Nephron progenitor cell (in vitro differentiated cells): ENCODE results near the gene SSH2.
"Not testable (repeated sequence)": the region's sequence is repeated elsewhere in the genome, so short reads cannot be mapped to it uniquely, and the experiment has no call there.

ENCODE experiments used
- DNase-seq: peaks from one replicate; pipeline ENCODE4 v3.0.0; 2021
- H3K27ac Mint-ChIP-seq: 2 replicates; pipeline ENCODE4 v1.8.0; 2021; ENCODE audit warnings: mild to moderate bottlenecking, moderate library complexity, mixed read lengths
- H3K27me3 Mint-ChIP-seq: 2 replicates; pipeline ENCODE4 v1.8.0; 2021; ENCODE audit warnings: mild to moderate bottlenecking, low read depth, mixed read lengths; ENCODE audit not compliant: poor library complexity
- H3K36me3 Mint-ChIP-seq: 2 replicates; pipeline ENCODE4 v1.8.0; 2021; ENCODE audit warnings: low read depth, mixed read lengths
- H3K4me1 Mint-ChIP-seq: 2 replicates; pipeline ENCODE4 v1.8.0; 2021; ENCODE audit warnings: mixed read lengths
- H3K4me3 Mint-ChIP-seq: 2 replicates; pipeline ENCODE4 v1.8.0; 2021; ENCODE audit warnings: mild to moderate bottlenecking, moderate library complexity, mixed read lengths
- H3K9me3 Mint-ChIP-seq: 2 replicates; pipeline ENCODE4 v1.8.0; 2021; ENCODE audit warnings: mild to moderate bottlenecking, moderate library complexity, mixed read lengths
- TF ChIP-seq, protein P1 (sequence below): fragments of 200-600 bp; sonication (generic); IDR thresholded peaks from 2 replicates; pipeline ENCODE4 v1.5.0; 2021; ENCODE audit warnings: antibody characterized with exemption

SSH2 gene

GRCh38 chr17:29659155-29659554, 270.9 kb downstream of the SSH2 start:
- Mint-ChIP-seq H3K4me1 (peaks cover 27% of the 10 kb centered on the region), H3K9me3 (no peaks in the 10 kb centered on the region), H3K27me3 (no peaks in the 10 kb centered on the region), H3K27ac (no peak overlapping the region), H3K4me3 (no peak overlapping the region), H3K36me3 (peaks cover 33% of the 10 kb centered on the region)
- TF ChIP-seq, protein P1, sequence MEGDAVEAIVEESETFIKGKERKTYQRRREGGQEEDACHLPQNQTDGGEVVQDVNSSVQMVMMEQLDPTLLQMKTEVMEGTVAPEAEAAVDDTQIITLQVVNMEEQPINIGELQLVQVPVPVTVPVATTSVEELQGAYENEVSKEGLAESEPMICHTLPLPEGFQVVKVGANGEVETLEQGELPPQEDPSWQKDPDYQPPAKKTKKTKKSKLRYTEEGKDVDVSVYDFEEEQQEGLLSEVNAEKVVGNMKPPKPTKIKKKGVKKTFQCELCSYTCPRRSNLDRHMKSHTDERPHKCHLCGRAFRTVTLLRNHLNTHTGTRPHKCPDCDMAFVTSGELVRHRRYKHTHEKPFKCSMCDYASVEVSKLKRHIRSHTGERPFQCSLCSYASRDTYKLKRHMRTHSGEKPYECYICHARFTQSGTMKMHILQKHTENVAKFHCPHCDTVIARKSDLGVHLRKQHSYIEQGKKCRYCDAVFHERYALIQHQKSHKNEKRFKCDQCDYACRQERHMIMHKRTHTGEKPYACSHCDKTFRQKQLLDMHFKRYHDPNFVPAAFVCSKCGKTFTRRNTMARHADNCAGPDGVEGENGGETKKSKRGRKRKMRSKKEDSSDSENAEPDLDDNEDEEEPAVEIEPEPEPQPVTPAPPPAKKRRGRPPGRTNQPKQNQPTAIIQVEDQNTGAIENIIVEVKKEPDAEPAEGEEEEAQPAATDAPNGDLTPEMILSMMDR, result no peak
- no peak for DNase-seq

DNA sequence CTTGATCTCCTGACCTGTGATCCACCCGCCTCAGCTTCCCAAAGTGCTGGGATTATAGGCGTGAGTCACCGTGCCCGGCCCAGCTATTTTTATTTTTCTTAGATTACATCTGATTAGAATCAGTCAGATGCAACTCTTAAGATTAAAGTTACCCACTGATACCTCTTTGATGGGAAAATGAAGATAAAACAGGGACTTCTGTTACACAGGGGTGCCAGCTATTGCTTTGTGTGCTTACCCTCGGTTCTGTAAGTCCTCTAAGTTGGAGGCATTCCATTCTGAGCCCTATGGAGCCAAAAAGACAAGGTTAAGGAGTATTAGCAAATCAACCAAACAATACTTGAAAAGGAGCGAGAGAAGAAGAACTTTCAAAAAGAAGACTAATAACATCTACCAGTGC, 274.7 kb downstream of the SSH2 start:
- TF ChIP-seq, protein P1, result no peak
- H3K4me1 Mint-ChIP-seq, result no peaks in the 10 kb centered on the region
- no peak for DNase-seq
- no peak overlapping the region for H3K4me3 Mint-ChIP-seq
- H3K9me3 Mint-ChIP-seq, result no peaks in the 10 kb centered on the region
- no peak overlapping the region for H3K27ac Mint-ChIP-seq
- H3K36me3 Mint-ChIP-seq, result peaks cover 24% of the 10 kb centered on the region
- no peaks in the 10 kb centered on the region for H3K27me3 Mint-ChIP-seq

- Mint-ChIP-seq H3K27ac (no peak overlapping the region), H3K27me3 (no peaks in the 10 kb centered on the region), H3K36me3 (peaks cover 22% of the 10 kb centered on the region), H3K4me3 (no peak overlapping the region), H3K9me3 (no peaks in the 10 kb centered on the region), H3K4me1 (no peaks in the 10 kb centered on the region)
- TF ChIP-seq, protein P1, result no peak
- DNase-seq, result no peak
Observed at GRCh38 chr17:29653995-29654714, 275.9 kb downstream of the SSH2 start.

DNA sequence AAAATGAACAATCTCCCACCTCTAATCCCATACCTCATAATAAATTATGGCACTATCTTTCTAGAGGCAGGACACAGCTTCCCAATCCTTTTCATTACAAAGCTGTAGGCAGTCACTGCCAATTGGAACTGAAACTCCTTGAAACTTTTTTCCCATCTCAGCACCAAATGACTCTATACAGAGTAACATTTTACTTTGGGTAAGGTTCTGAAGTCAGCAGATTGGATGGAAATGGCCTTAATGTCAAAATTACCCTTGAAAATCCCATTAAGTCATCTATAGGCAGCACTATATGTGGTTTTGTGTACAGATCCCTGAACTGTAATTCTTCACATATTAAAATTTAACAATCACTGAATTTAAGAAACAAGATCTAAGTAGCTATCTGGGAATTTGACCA, 277.1 kb downstream of the SSH2 start:
- Mint-ChIP-seq H3K4me3 (no peak overlapping the region), H3K27me3 (no peaks in the 10 kb centered on the region), H3K36me3 (peaks cover 23% of the 10 kb centered on the region), H3K4me1 (no peaks in the 10 kb centered on the region), H3K27ac (no peak overlapping the region), H3K9me3 (no peaks in the 10 kb centered on the region)
- no peak for DNase-seq
- TF ChIP-seq, protein P1, result no peak

GRCh38 chr17:29651913-29652312, 278.1 kb downstream of the SSH2 start:
- H3K36me3 Mint-ChIP-seq, result peaks cover 29% of the 10 kb centered on the region
- not testable (repeated sequence) for H3K27me3 Mint-ChIP-seq

GRCh38 chr17:29650396-29650795, 279.6 kb downstream of the SSH2 start:
- Mint-ChIP-seq H3K9me3 (no peaks in the 10 kb centered on the region), H3K4me3 (no peak overlapping the region), H3K36me3 (peaks cover 22% of the 10 kb centered on the region), H3K27ac (peak overlapping the region; percentile 69), H3K4me1 (peaks cover 6% of the 10 kb centered on the region), H3K27me3 (peaks cover 5% of the 10 kb centered on the region)
- TF ChIP-seq, protein P1, result no peak
- no peak for DNase-seq

More at GRCh38 chr17:29651913-29652312, 278.1 kb downstream of the SSH2 start:
- not testable (repeated sequence) for H3K27ac Mint-ChIP-seq, H3K9me3 Mint-ChIP-seq, H3K4me3 Mint-ChIP-seq, DNase-seq, H3K4me1 Mint-ChIP-seq
